HG03575 (cell line): ENCODE measurements around the gene MPND.
"Not testable (repeated sequence)": the region's sequence is repeated elsewhere in the genome, so short reads cannot be mapped to it uniquely, and the experiment has no call there.

Source experiments
- ATAC-seq: cut with Tn5 transposase; IDR thresholded peaks from one replicate; pipeline ENCODE4 v1.9.1; 2021; ENCODE audit not compliant: unreplicated experiment, insufficient number of reproducible peaks, low FRiP score; ENCODE audit errors: extremely low read depth

The MPND gene

GRCh38 chr19:4342314-4342614 is 1.1 kb upstream of the MPND start:
- ATAC-seq = no peak

GRCh38 chr19:4342615-4343369 is 570 bp upstream of the MPND start:
- peak; percentile 63 for ATAC-seq

GRCh38 chr19:4345342-4346019 is 2.1 kb downstream of the MPND start:
- no peak for ATAC-seq

GRCh38 chr19:4346020-4346383 is 2.6 kb downstream of the MPND start:
- ATAC-seq = no peak

- ATAC-seq = no peak
Measured at GRCh38 chr19:4347521-4347920, 4.2 kb downstream of the MPND start.

GRCh38 chr19:4349225-4349624 is 5.9 kb downstream of the MPND start:
- not testable (repeated sequence) for ATAC-seq

GRCh38 chr19:4350111-4350510 is 6.7 kb downstream of the MPND start:
- no peak for ATAC-seq

GRCh38 chr19:4350726-4351125 is 7.4 kb downstream of the MPND start:
- no peak for ATAC-seq

GRCh38 chr19:4352701-4353121 is 9.3 kb downstream of the MPND start:
- no peak for ATAC-seq

- ATAC-seq = no peak
Measured at GRCh38 chr19:4354282-4354681, 10.9 kb downstream of the MPND start.

- no peak for ATAC-seq
Measured at GRCh38 chr19:4354897-4355296, 11.5 kb downstream of the MPND start.

GRCh38 chr19:4357095-4357797 is 13.9 kb downstream of the MPND start:
- ATAC-seq = no peak

GRCh38 chr19:4357921-4358326 is 14.6 kb downstream of the MPND start:
- ATAC-seq = no peak

GRCh38 chr19:4358709-4359626 is 15.6 kb downstream of the MPND start:
- ATAC-seq = no peak

- no peak for ATAC-seq
Measured at GRCh38 chr19:4359627-4360000, 16.3 kb downstream of the MPND start.

GRCh38 chr19:4360081-4360569 is 16.8 kb downstream of the MPND start:
- no peak for ATAC-seq

GRCh38 chr19:4360641-4361151 is 17.3 kb downstream of the MPND start:
- no peak for ATAC-seq

- no peak for ATAC-seq
Measured at GRCh38 chr19:4361152-4362046, 18.0 kb downstream of the MPND start.
